ENCODE data around the gene THSD4. TPM values are rescaled to one million over a fixed set of nuclear protein-coding genes. Genes with fewer than 3 reads are reported as not detected.

The THSD4 gene
- total and polyA plus RNA-seq, 9 of the 15 experiments (the other 6 are each of a cell fraction or from before 2014, with no cell fraction given), result 0.04 TPM; not detected in 5

GRCh38 chr15:71426792-71427191 is 311.5 kb downstream of the THSD4 start (continued):
- TF ChIP-seq MGA (IDR thresholded peaks at IDR 0.05) (no peak), TSHZ1 (CRISPR knock-in tag; IDR thresholded peaks at IDR 0.05) (no peak), JUND (IDR thresholded peaks at IDR 0.05; ENCODE audit: borderline replicate concordance, low read depth, low read length) (no peak), JUND (tag; IDR thresholded peaks at IDR 0.05; ENCODE audit: borderline replicate concordance, low read depth, low read length) (no peak), ZC3H4 (CRISPR knock-in tag; IDR thresholded peaks at IDR 0.05; ENCODE audit: borderline replicate concordance) (no peak), BHLHE40 (IDR thresholded peaks at IDR 0.05; ENCODE audit: low read length) (no peak), RBM34 (IDR thresholded peaks at IDR 0.05; ENCODE audit: borderline replicate concordance, insufficient read depth, low read length) (no peak), NCOA1 (IDR thresholded peaks at IDR 0.05; ENCODE audit: low read depth) (no peak), CREB3 (tag; conservative IDR thresholded peaks at IDR 0.05; ENCODE audit: low read depth) (no peak), SMAD3 (CRISPR knock-in tag; conservative IDR thresholded peaks at IDR 0.05) (no peak), HBP1 (CRISPR knock-in tag; IDR thresholded peaks at IDR 0.05) (no peak)
